Activated CD8-positive, alpha-beta memory T cell treated with anti-CD3 and anti-CD28 coated beads for 36 hours (primary cell): ENCODE results near the gene KRT32. TPM values are rescaled to one million over a fixed set of nuclear protein-coding genes. Genes with fewer than 3 reads are reported as not detected.

Source experiments
- CTCF ChIA-PET: fragments of 350-600 bp; sonication (Branson Sonifier 250); formaldehyde crosslinking; loops from one replicate; lab custom pipeline; 2021; ENCODE audit warnings: antibody characterized with exemption; lab: Charles Lee
- POLR2A ChIA-PET: fragments of 350-600 bp; sonication (Branson Sonifier 250); formaldehyde crosslinking; loops from one replicate; lab custom pipeline; 2021; ENCODE audit warnings: antibody characterized with exemption; lab: Charles Lee
- total RNA-seq, 2 experiments: library from RNA; stranded (reverse); gene quantifications; one replicate each; pipeline ENCODE4 v1.2.3, GENCODE V29; 2021

KRT32 gene
- total RNA-seq, 2 experiments from 2014 or later, result not detected

DNA sequence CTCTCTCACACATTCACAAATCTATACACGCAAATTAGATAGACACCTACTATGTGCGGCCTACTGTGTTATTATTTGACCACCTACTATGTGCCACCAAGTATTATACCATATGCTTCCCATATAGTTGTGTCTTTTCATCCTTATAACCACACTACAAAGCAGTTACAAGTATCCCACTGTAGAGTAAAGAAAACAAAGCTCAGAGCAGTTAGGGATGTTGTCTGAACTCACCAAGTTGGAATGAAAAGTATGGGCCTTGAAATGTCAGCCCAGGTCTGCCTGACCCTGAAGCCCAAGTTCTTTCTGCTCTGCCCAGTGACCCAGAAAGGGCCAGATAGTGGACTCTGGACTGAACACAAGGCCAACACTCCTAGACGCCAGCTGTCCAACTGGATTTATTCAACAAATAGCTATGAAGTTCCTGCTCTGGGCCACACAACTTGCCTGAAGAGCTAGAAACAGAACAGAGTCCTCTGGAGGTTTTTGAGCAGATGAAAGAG is 51.3 kb downstream of the KRT32 start:
- CTCF ChIA-PET, result no interaction called here

DNA sequence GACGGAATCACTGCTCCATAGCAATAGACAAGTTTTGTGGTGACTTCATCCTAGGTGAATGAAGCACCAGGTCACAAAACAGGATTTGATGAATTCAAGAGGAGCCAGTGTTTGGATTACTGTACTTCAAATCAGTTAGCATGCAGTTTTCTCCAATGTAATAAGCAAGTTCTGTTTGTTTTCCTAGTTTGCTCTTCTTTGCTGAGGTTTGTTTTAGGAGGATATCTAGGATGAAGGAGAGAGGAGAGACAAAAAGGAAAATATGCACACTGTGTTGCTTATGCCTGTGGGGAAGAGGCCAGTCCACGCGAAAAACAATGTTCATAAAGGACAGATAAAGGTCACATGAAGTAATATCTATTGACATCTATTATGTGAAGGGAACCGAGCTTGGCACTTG is 51.8 kb downstream of the KRT32 start:
- ChIA-PET POLR2A (no interaction called here), CTCF (no interaction called here)

More for the DNA sequence above, 51.3 kb downstream of the KRT32 start:
- POLR2A ChIA-PET, result no interaction called here

DNA sequence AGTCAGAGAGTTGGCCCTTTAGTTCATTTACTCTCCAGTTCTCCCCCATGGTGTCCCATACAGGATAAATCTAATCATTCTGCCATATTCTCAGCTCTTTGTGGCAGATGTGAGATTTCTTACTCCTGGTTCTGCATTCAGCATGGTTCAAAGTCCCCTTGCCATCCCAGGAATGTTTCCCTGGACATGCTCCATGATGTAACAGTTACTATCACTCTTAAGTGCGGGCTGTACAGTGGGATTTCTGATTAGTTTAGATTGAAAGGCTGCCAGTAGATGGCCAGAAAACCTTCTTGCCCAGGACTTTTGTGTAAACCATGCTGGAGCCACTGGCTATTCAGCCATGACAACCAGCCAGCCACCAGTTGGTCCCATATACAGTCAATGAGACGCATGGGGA is 53.2 kb downstream of the KRT32 start:
- ChIA-PET POLR2A (no interaction called here), CTCF (no interaction called here)

DNA sequence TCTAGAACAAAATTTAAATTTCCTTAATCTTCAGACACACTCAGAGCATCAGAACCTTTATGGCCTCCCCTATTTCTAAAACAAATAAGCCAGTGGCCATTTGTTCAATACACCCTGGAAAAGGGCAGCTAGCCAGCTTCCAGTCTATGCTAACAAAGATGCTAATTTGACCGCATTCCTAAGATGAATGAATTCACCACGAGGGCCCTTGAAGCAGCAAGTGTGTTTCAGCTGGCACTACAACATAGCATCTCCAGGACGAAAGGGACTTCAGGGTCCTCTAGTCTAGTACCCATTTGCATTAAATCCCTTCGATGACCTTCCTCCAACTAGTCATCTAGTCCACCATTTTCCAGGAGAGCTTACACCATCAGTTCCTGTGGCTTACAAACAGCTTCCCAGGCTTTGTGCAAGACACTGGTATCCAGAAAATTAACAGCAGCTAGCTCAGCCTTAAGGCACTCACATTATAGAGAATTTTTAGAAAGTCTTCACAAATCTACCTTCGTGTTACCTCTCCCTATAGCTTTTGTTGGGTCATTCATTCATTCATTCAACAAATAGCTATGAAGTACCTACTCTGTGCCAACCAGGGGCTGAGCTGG is 53.7 kb downstream of the KRT32 start:
- CTCF ChIA-PET, result no interaction called here

DNA sequence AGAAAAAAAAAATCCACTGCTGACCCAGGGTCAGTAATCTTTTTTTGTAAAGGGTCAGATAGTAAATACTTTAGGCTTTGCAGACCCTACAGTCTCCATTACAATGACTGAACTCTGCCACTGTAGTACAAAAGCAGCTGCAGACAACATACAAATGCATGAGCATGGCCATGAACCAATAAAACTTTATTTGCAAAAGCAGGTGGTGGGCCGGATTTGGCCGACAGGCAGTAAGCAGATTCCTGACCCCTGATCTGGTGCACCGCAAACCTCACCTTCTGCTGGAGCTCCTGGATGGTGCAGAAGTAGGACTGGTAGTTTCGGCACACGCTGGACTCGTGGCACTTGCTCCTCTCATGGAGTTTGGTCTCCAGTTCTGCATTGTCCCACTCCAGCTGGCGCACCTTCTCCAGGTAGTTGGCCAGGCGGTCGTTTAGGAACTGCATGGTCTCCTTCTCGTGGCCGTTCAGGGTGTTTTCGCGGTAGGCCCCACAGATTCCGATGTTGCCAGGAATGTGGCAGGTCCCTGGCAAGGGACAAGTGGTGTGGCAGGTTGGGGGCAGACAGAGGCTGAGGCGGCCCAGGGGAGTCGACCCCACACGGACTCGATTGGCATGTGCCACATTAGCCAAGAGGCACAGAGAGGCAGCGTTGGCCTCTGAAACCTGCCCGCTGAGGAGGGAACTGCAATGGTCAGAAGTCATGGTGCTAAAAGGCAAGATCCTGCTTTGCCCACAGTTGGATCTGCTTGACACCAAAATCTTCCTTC is 55.9 kb downstream of the KRT32 start:
- CTCF ChIA-PET, result no interaction called here
- POLR2A ChIA-PET, result no interaction called here

More for the DNA sequence above, 53.7 kb downstream of the KRT32 start:
- POLR2A ChIA-PET, result no interaction called here

Other genes starting within 250 kb of the KRT32 start
- gene KRTAP9-2, start 240.7 kb downstream of the KRT32 start, total RNA-seq, result not detected
- gene KRTAP9-3, start 234.9 kb downstream of the KRT32 start, total RNA-seq, result not detected
- gene KRTAP9-8, start 229.4 kb downstream of the KRT32 start, total RNA-seq, result not detected
- gene KRTAP9-4, start 217.7 kb downstream of the KRT32 start, total RNA-seq, result not detected
- not detected for gene KRTAP9-9, start 212.0 kb downstream of the KRT32 start, total RNA-seq
- gene KRTAP9-6, start 202.0 kb downstream of the KRT32 start, total RNA-seq, result not detected
- gene KRTAP9-7, start 191.7 kb downstream of the KRT32 start, total RNA-seq, result not detected
- not detected for gene KRTAP29-1, start 164.5 kb downstream of the KRT32 start, total RNA-seq
- not detected for gene KRTAP16-1, start 158.1 kb downstream of the KRT32 start, total RNA-seq
- not detected for gene KRTAP17-1, start 151.7 kb downstream of the KRT32 start, total RNA-seq
- not detected for gene KRT33A, start 116.6 kb downstream of the KRT32 start, total RNA-seq
- gene KRT33B, start 97.6 kb downstream of the KRT32 start, total RNA-seq, result not detected
- gene KRT34, start 85.1 kb downstream of the KRT32 start, total RNA-seq, result not detected
- gene KRT31, start 69.8 kb downstream of the KRT32 start, total RNA-seq, result not detected
- not detected for gene KRT37, start 42.8 kb downstream of the KRT32 start, total RNA-seq
- not detected for gene KRT38, start 26.4 kb downstream of the KRT32 start, total RNA-seq
- gene KRT35, start 13.8 kb upstream of the KRT32 start, total RNA-seq, result not detected
- gene KRT36, start 22.5 kb upstream of the KRT32 start, total RNA-seq, result not detected
- not detected for gene KRT13, start 38.2 kb upstream of the KRT32 start, total RNA-seq
- gene KRT15, start 51.5 kb upstream of the KRT32 start, total RNA-seq, result not detected
- not detected for gene KRT19, start 60.9 kb upstream of the KRT32 start, total RNA-seq
- not detected for gene KRT9, start 104.7 kb upstream of the KRT32 start, total RNA-seq
- not detected for gene KRT14, start 119.5 kb upstream of the KRT32 start, total RNA-seq
- not detected for gene KRT16, start 145.4 kb upstream of the KRT32 start, total RNA-seq
- under 1 TPM in 1 of 2 experiments, not detected in 1; 0.27 TPM for gene KRT17, start 157.2 kb upstream of the KRT32 start, total RNA-seq
- 1,000 to 10,000 TPM; 1,395 to 1,415 TPM for gene EIF1, start 221.5 kb upstream of the KRT32 start, total RNA-seq
- not detected for gene GAST, start 244.9 kb upstream of the KRT32 start, total RNA-seq